ENCODE results near the gene PTPN21.
"Not testable (repeated sequence)": the region's sequence is repeated elsewhere in the genome, so short reads cannot be mapped to it uniquely, and the experiment has no call there.

The PTPN21 gene

DNA sequence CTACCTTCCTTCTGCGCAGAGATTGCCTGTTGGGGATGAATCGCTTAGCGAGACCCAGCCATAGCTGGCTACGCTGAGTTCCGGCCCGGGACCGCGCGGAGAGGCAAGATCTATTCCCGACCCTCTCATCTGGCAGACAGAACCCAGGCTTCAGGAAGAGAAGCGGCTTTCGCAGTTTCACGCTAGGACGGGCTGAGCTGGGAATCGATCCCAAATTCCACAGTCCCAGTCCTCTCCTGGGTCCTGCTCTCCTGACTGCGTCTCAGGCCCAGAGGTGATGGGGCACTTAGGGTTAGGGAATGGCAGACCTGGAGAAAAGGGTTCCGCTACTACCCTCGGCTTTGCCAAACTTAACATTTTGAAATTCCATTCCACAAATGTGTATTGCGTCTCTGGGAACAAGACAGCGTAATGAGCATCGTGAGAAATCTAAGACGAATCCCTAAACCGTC lies 2.8 kb downstream of the PTPN21 start:
- DNase-seq (ENCODE audit: low spot score), result peak; percentile 39

- peak; percentile 63 for DNase-seq (ENCODE audit: low spot score)
These were observed 3.5 kb downstream of the PTPN21 start for GRCh38 chr14:88551094-88551870.

DNA sequence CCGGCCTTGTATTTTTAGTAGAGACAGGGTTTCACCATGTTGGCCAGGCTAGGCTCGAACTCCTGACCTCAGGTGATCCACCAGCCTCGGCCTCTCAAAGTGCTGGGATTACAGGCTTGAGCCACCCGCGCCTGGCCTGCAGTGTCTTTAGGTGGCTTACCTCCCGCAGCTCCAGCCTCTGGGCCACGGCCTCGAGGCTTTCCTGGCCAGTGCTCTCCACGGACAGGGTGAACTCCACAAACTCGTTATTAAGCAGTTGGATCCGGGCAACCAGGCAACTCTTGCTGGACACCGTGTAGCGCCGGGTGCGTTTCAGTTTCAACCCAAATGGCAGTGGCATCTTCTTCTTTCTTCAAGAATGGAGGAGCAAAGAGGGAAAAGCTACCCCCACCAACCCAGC lies 4.7 kb downstream of the PTPN21 start:
- no peak for DNase-seq (ENCODE audit: low spot score)

DNA sequence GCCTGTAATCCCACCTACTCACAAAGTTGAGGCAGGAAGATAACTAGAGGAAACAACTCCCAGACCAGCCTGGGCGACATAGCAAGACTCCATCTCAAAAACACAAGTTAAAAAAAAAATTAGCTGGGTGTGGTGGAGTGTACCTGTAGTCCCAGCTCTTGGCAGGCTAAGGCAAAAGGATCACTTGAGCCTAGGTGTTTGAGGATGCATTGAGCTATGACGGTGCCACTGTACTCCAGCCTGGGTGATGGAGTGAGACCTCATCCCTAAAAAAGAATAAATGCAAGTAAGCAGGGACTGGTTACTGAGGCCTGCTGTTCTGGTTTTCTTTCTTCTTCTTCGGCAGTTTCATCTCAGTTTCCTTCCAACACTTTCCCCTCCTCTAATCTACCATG lies 7.4 kb downstream of the PTPN21 start:
- no peak for DNase-seq (ENCODE audit: low spot score)

DNA sequence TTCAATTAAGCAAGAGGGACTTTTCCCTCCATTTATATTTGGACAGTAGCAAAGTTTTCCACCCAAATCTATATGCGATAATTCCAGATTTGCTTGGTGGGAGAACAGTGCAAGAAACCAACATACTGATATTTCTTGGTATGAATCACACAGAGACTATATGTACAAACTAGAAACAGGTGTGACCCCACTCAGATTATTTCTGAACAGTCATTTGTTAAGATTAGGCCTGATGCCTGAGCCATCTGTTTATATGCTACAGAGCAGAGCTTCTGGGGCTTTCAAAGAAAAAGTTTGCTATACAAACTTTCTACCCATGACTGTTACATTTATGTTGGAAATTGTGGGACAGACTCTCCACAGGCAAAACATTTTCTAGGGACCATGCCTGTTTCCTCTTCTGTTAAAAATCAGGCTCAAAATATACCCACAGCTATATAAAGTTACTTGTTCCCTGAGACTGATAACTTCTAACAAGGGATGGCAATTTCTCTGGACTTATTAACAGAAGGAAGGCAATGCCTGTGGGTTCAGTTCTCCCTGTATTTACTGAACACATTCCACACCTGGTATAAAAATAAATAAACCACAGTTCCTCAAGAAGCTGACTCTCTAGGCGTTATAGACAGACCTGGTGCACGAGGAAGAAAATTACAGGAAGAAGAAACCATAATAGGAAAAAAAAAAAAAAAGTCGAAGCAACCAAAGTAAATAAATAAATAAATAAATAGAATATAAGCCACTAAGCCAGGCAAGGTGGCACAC lies 8.0 kb downstream of the PTPN21 start:
- no peak for DNase-seq (ENCODE audit: low spot score)

GRCh38 chr14:88545256-88545655 lies 9.6 kb downstream of the PTPN21 start:
- no peak for DNase-seq (ENCODE audit: low spot score)

DNA sequence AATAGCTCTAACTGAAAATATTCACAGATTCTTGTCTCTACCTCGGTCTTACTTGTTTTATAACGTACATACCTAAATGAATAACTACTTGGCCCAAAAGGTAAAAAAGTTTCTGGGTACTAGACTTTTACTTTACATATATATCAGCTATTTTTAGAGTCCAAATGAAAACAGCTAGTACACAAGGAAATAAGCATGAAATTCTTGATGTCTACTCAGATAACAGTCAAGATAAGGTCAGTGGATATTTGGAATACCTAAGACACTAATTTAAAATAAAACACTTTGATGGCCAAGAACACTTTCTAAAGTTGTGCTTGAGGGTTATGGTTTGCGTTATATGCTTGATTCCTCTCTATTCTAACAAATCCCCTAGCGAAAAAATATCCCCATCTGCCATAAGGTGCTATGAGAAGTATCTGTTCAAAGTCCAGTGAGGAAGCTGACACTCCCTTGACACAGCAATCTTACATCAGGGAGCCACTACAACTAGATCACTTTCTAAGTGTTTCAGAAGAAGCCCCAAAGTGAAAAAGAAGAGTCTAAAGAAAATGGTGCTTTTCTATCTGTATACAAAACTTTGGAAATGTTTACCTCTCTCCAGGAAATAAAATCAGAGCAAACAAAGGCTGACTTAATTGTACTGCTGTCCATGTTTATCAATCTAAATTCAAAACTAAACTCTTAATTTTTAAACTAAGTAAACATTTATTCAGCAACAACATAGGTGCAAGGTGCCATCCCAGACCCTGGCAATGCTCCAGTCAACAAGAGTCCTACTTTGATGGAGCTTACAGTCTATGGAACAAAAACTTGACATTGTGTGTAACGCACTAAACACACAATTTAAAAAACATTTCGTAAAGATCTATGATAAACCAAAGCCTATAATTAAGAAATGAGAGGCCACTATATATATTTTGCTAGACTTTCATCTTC lies 11.7 kb downstream of the PTPN21 start:
- DNase-seq (ENCODE audit: low spot score), result no peak

DNA sequence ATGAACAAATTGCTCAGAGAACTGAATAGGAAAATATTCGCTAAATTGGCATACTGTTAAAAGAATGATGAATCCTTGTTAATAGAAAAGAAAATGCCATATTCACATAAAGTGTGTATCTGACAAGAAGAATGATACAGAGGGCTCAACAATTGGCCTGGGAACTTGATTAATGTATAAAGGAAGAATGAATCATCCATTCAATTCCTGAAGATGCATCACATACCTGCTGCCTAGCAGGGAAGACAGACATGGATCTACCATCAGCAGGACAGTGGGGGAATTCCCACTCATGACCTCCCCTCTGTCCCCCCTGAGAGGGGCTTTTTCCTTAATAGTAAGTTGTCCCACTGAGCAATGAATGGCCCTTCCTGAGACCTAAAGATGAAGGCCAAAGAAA lies 13.5 kb downstream of the PTPN21 start:
- no peak for DNase-seq (ENCODE audit: low spot score)

DNA sequence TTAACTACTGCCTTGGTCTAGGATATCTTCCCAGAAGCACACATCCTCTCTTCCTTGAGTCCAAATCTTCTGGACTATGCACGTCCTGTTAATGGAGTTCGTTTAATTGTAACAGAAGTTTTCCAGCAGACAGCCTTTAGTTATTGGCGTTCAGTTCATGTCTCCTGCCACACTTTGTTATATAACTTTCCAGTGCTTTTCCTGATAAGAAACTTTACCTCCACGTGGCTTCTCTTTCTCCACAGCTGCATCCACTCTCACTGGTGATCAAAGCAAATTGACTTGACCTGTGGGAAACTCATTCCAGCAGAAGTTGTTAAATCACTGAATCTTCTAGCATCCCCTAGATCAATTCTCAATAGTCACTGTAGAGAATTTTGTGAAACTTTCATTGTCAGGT lies 19.0 kb downstream of the PTPN21 start:
- DNase-seq (ENCODE audit: low spot score), result no peak

DNA sequence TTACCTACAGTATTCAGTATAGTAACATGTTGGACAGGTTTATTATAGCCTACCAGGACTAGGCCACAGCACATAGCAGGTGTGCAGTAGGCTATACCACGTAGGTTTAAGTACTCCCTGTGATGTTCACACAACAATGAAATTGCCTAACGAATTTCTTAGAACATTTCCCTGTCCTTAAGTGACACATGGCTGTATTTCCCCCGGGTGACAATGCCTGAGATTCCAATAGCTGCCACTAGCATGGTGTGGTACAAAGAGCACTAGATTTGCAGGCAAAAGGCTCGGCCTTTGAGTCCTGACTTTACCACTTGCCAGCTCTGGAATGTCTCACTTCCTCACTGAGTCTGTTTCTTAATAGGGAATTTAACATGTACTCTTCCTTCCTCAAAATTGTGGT lies 19.7 kb downstream of the PTPN21 start:
- DNase-seq (ENCODE audit: low spot score), result no peak

DNA sequence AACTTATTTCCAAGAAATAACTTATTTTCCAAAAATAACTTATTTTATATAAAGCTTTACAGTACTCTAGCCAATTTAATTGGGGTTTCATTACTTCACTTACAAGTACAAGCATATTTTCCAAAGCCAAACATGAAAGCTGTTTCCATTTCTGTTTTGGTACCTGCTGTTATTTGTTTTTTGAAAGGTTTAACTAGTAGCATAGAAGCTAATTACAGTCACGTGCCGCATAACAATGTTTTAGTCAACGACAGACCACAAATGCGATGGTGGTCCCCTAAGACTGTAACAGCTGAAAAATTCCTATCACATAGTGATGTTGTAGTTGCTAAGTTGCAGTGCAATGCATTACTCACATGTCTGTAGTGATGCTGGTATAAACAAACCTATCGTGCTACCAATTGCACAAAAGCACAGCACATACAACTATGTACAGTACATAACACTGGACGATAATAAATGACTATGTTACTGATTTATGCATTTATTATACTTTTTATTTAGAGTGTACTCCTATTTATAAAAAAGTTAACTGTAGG lies 21.7 kb downstream of the PTPN21 start:
- DNase-seq (ENCODE audit: low spot score), result no peak

- DNase-seq (ENCODE audit: low spot score), result not testable (repeated sequence)
These were observed 24.9 kb downstream of the PTPN21 start for GRCh38 chr14:88529889-88530288.

GRCh38 chr14:88522393-88522792 lies 32.4 kb downstream of the PTPN21 start:
- DNase-seq (ENCODE audit: low spot score), result no peak

GRCh38 chr14:88521818-88522217 lies 33.0 kb downstream of the PTPN21 start:
- no peak for DNase-seq (ENCODE audit: low spot score)

GRCh38 chr14:88519907-88520306 lies 34.9 kb downstream of the PTPN21 start:
- no peak for DNase-seq (ENCODE audit: low spot score)

DNA sequence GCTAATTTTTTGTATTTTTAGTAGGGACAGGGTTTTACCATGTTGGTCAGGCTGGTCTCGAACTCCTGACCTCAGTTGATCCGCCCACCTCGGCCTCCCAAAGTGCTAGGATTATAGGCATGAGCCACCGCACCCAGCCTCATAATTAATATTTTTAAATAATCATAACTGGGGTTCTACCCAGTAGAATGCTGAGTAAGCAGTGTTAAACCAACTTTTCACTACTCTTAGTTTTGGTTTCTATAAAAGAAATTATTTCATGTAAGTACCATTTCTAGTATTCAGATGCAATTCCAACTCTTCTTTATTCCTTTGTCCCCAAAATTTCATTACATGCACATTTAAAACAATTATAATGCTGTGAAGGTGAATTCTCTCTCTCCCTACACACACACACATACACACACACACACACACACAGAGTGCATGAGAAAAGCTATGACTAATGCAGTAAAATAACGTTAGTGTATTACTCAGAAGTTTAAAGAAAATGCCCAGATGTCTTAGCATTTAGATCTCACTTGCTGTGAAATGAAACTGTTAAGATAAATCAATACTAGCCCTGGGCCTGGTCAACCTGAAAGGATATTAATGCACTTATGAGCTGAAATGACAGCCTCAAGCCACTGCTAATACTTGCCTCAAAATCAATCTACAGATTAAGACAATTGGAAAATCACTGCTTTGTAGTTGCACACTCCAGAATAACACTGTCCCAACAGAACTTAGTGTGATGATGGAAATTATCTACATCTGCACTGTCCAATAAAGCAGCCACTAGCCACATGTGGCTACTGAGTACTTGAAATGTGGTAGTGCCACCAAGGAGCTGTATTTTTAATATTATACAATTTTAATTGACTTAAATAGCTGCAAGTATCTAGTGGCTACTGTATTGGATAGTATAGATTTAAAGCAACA lies 36.0 kb downstream of the PTPN21 start:
- DNase-seq (ENCODE audit: low spot score), result no peak

- no peak for DNase-seq (ENCODE audit: low spot score)
These were observed 37.9 kb downstream of the PTPN21 start for GRCh38 chr14:88516861-88517357.

DNA sequence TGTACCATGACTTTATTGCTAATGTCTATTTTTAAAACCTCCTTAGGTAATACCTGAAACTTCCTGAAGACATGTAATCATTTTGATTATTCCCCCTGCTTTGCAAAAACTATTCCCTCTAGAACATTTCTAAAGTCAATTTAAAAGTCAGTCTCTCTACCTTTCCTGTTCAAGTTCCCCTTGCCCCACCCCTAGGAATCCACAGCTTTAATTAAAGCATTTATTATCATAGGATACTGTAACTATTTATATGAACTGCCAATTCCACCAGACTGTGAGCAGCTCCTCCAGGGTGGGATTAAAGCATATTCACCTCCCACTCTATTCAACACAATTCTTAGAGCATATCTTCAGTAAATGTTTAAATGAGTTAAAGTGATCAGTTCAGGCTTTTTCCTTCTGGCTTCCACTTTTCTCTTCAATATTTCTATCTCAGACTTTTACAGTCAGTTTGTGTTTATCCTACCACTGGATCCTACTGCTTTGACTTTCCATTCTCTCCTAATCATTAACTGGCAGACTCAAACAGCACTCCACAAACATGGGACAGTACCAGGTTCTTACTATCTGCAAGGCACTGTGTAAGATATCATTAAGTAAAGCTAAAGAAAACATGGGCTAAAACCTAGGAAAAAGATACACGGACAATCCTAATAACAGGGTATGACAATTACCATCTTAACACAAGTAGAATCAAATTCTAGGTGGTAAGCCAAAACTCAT lies 39.1 kb downstream of the PTPN21 start:
- DNase-seq (ENCODE audit: low spot score), result no peak

DNA sequence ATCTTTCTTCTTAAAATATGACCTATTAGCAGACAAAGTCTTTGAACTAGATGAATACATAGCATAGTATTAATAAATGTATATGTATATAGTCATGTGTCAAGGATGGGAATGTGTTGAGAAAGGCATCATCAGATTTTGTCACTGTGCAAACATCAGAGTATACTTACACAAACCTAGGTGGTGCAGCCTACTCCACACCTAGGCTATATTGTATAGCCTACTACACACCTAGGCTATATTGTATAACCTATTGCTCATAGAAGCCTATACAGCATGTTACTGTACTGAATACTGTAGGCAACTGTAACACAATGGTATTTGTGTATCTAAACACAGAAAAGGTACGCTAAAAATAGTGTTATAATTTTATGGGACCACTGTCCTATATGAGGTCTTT lies 47.6 kb downstream of the PTPN21 start:
- no peak for DNase-seq (ENCODE audit: low spot score)

DNA sequence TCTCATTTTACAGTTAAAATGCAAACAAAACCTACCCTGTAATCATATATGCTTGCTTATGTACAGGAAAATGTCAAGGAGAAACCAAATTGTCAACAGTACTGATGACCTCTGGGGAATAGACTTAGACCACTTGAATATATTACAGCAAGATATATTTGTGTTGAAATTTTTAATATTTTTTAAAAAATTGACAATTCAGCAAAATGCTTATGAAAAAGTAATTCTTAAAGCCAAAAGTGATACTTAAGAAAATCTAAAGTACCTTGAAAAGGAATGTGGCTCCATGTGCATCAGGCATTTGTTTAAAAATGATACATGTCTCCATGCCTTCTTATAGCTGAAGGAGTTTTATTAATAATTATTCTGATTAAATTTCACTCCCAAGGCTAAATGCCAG lies 49.2 kb downstream of the PTPN21 start:
- no peak for DNase-seq (ENCODE audit: low spot score)

All from HuH-7.5 (cell line).